ENCODE data around the gene P3H1. TPM values are rescaled to one million over a fixed set of nuclear protein-coding genes. Genes with fewer than 3 reads are reported as not detected.

The P3H1 gene
- total RNA-seq, 1 donor from 2014 or later, result 178 TPM

DNA sequence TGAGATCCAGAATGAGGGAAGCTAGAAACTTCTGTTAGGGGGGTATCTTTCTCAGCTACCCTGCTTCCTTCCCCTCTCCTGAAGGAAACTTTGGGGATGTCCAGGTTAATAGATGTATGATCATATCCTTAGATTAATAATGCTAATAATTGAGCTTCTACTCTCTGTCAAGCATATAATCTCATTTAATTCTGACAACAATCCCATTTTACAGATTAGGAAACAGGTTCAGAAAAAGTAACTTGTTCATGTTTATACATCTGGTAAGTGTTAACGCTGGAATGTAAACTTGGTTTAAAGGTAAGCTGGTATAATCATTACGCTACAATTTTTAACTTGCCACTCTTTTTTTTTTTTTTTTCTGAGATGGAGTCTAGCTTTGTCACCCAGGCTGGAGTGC is 16.3 kb upstream of the P3H1 start:
- Mint-ChIP-seq H3K27ac (ENCODE audit: unreplicated experiment) (no peak overlapping the region), H3K36me3 (ENCODE audit: low read depth, unreplicated experiment) (peaks cover 17% of the 10 kb centered on the region), H3K9me3 (ENCODE audit: unreplicated experiment) (no peaks in the 10 kb centered on the region), H3K27me3 (ENCODE audit: unreplicated experiment) (peaks cover 6% of the 10 kb centered on the region), H3K4me1 (ENCODE audit: unreplicated experiment) (peaks cover 16% of the 10 kb centered on the region), H3K4me3 (ENCODE audit: unreplicated experiment) (no peak overlapping the region)
- DNase-seq (ENCODE audit: low spot score), result no peak
- TF ChIP-seq, protein P1, sequence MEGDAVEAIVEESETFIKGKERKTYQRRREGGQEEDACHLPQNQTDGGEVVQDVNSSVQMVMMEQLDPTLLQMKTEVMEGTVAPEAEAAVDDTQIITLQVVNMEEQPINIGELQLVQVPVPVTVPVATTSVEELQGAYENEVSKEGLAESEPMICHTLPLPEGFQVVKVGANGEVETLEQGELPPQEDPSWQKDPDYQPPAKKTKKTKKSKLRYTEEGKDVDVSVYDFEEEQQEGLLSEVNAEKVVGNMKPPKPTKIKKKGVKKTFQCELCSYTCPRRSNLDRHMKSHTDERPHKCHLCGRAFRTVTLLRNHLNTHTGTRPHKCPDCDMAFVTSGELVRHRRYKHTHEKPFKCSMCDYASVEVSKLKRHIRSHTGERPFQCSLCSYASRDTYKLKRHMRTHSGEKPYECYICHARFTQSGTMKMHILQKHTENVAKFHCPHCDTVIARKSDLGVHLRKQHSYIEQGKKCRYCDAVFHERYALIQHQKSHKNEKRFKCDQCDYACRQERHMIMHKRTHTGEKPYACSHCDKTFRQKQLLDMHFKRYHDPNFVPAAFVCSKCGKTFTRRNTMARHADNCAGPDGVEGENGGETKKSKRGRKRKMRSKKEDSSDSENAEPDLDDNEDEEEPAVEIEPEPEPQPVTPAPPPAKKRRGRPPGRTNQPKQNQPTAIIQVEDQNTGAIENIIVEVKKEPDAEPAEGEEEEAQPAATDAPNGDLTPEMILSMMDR (IDR thresholded peaks at IDR 0.05; ENCODE audit: unreplicated experiment), result no peak

DNA sequence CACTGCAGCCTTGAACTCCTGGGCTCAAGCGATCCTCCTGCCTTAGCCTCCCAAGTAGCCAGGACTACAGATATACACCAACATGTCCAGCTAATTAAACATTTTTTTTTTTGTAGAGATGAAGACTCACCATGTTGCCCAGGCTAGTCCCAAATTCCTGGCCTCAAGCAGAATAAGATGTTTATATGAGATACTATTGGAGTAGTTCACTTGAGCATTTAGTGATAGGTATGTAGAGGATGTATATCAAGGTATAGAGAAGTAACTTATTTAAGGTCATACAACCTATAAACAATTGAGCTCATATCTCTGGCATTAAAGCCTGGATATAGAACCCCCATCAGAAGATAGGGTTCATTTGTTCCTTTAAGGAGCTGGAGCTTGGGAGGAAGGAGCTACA is 13.3 kb upstream of the P3H1 start:
- no peak for DNase-seq (ENCODE audit: low spot score)
- peaks cover 28% of the 10 kb centered on the region for H3K36me3 Mint-ChIP-seq (ENCODE audit: low read depth, unreplicated experiment)
- TF ChIP-seq, protein P1 (IDR thresholded peaks at IDR 0.05; ENCODE audit: unreplicated experiment), result no peak
- H3K4me1 Mint-ChIP-seq (ENCODE audit: unreplicated experiment), result peaks cover 4% of the 10 kb centered on the region
- H3K27me3 Mint-ChIP-seq (ENCODE audit: unreplicated experiment), result peaks cover 6% of the 10 kb centered on the region
- H3K9me3 Mint-ChIP-seq (ENCODE audit: unreplicated experiment), result no peaks in the 10 kb centered on the region
- H3K4me3 Mint-ChIP-seq (ENCODE audit: unreplicated experiment), result no peak overlapping the region
- no peak overlapping the region for H3K27ac Mint-ChIP-seq (ENCODE audit: unreplicated experiment)

DNA sequence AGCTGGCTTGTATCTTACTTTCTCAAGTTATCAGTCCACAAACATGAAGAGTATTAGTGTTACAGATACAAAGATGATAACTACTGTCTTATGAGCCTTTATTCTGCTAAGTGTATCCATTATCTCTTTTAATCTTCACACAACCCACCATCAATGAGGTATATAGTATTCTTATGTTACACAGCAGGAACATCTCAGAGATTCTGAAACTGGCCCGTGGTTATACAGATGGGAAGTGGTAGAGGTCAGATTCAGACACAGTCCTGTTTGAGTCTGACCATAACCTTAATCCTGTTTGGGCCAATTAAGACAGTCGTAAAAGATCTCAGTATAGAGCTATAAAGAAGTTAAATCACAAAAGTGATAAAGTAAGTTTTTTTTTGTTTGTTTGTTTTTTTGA is 12.9 kb upstream of the P3H1 start:
- Mint-ChIP-seq H3K4me3 (ENCODE audit: unreplicated experiment) (no peak overlapping the region), H3K27me3 (ENCODE audit: unreplicated experiment) (peaks cover 6% of the 10 kb centered on the region), H3K36me3 (ENCODE audit: low read depth, unreplicated experiment) (peaks cover 32% of the 10 kb centered on the region)

DNA sequence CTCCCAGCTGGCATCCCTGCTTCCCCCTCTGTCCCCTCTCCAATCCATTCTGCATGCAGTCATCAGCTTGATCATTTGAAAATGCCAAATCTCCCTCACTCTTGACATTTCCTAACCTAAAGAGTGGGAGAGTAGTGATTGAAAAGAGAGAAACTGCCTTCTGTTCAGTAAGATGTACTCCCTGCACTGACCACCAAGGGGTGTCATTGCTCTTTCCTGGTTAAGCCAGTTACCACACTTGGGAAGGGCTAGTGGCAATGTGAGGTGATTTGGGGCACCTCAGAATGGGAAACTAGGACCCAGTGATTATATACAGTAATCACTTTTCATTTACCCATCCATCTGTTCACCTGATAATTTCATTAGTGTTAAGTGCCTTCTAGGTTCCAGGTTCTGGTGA is 11.0 kb upstream of the P3H1 start:
- Mint-ChIP-seq H3K27me3 (ENCODE audit: unreplicated experiment) (peaks cover 3% of the 10 kb centered on the region), H3K36me3 (ENCODE audit: low read depth, unreplicated experiment) (peaks cover 32% of the 10 kb centered on the region), H3K27ac (ENCODE audit: unreplicated experiment) (no peak overlapping the region), H3K4me3 (ENCODE audit: unreplicated experiment) (no peak overlapping the region), H3K4me1 (ENCODE audit: unreplicated experiment) (no peaks in the 10 kb centered on the region), H3K9me3 (ENCODE audit: unreplicated experiment) (no peaks in the 10 kb centered on the region)
- TF ChIP-seq, protein P1 (IDR thresholded peaks at IDR 0.05; ENCODE audit: unreplicated experiment), result peak; percentile 65
- peak; percentile 58 for DNase-seq (ENCODE audit: low spot score)

More for the DNA sequence above, 12.9 kb upstream of the P3H1 start:
- TF ChIP-seq, protein P1 (IDR thresholded peaks at IDR 0.05; ENCODE audit: unreplicated experiment), result no peak
- Mint-ChIP-seq H3K9me3 (ENCODE audit: unreplicated experiment) (no peaks in the 10 kb centered on the region), H3K4me1 (ENCODE audit: unreplicated experiment) (peaks cover 4% of the 10 kb centered on the region), H3K27ac (ENCODE audit: unreplicated experiment) (no peak overlapping the region)
- no peak for DNase-seq (ENCODE audit: low spot score)

DNA sequence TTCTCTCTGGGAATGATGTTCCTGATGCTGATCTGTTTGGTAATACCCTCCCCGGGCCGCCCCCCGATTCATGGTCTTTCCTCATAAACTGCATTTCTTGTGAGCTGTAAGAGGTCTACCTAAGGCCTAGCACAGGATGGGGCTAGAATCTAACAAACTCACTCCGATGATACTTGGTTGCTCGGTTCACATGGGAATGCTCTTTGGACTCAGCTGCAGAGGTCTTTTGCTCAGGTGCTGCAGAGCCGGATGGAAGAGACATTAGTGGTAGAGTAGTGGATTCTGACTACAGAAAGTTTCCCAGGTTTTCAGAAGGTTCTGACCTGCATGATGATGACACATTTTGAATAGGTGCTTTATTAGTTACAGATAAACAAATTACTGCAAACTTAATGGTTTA is 9.7 kb upstream of the P3H1 start:
- Mint-ChIP-seq H3K36me3 (ENCODE audit: low read depth, unreplicated experiment) (peaks cover 32% of the 10 kb centered on the region), H3K9me3 (ENCODE audit: unreplicated experiment) (no peaks in the 10 kb centered on the region), H3K4me1 (ENCODE audit: unreplicated experiment) (peaks cover 2% of the 10 kb centered on the region), H3K4me3 (ENCODE audit: unreplicated experiment) (no peak overlapping the region), H3K27ac (ENCODE audit: unreplicated experiment) (no peak overlapping the region), H3K27me3 (ENCODE audit: unreplicated experiment) (peaks cover 3% of the 10 kb centered on the region)
- DNase-seq (ENCODE audit: low spot score), result no peak
- TF ChIP-seq, protein P1 (IDR thresholded peaks at IDR 0.05; ENCODE audit: unreplicated experiment), result no peak

Measured in endothelial cell (in vitro differentiated cells).